Osteoblast (primary cell): ENCODE measurements around the gene SEC61A2. TPM values are rescaled to one million over a fixed set of nuclear protein-coding genes. Genes with fewer than 3 reads are reported as not detected.

ENCODE experiments used
- DNase-seq: peaks from one replicate; pipeline ENCODE4 v3.0.0; 2011; ENCODE audit warnings: low spot score, mixed read lengths; ENCODE audit not compliant: insufficient read length; ENCODE audit errors: missing footprints
- H2AFZ ChIP-seq: 2 replicates; pipeline ENCODE4 v1.6.0; 2011; ENCODE audit warnings: mild to moderate bottlenecking, low read length
- H3K27ac ChIP-seq: 2 replicates; pipeline ENCODE4 v1.5.1; 2011; ENCODE audit warnings: mild to moderate bottlenecking, low read depth, low read length, moderate library complexity
- H3K27me3 ChIP-seq: 2 replicates; pipeline ENCODE4 v1.6.0; 2012; ENCODE audit warnings: mild to moderate bottlenecking, control low read depth, inconsistent platforms, low read length, moderate library complexity; ENCODE audit not compliant: insufficient read depth
- H3K36me3 ChIP-seq: 2 replicates; pipeline ENCODE4 v1.5.1; 2011; ENCODE audit warnings: mild to moderate bottlenecking, low read length, control low read depth, moderate library complexity; ENCODE audit not compliant: insufficient read depth
- H3K4me1 ChIP-seq: 2 replicates; pipeline ENCODE4 v1.5.1; 2011; ENCODE audit warnings: mild to moderate bottlenecking, low read length, control low read depth, moderate library complexity; ENCODE audit not compliant: insufficient read depth
- H3K4me2 ChIP-seq: 2 replicates; pipeline ENCODE4 v1.6.0; 2011; ENCODE audit warnings: mild to moderate bottlenecking, low read length; ENCODE audit not compliant: insufficient read depth
- H3K4me3 ChIP-seq: fragments of 200-600 bp; sonication (generic); 3 replicates; pipeline ENCODE4 v1.5.1; 2012; ENCODE audit warnings: mild to moderate bottlenecking, low read length, inconsistent platforms; ENCODE audit not compliant: insufficient read depth
- H3K79me2 ChIP-seq: 2 replicates; pipeline ENCODE4 v1.6.0; 2012; ENCODE audit warnings: mild to moderate bottlenecking, low read length, control low read depth, inconsistent platforms; ENCODE audit not compliant: insufficient read depth
- H3K9me3 ChIP-seq: 2 replicates; pipeline ENCODE4 v1.5.1; 2011; ENCODE audit warnings: low read depth, low read length, control low read depth
- H4K20me1 ChIP-seq: 2 replicates; pipeline ENCODE4 v1.6.0; 2012; ENCODE audit warnings: mild to moderate bottlenecking, low read length, control low read depth; ENCODE audit not compliant: insufficient read depth
- CTCF ChIP-seq: IDR thresholded peaks from 2 replicates; pipeline ENCODE4 v1.5.1; 2011; ENCODE audit warnings: mild to moderate bottlenecking, low read depth, low read length, moderate library complexity; ENCODE audit errors: extremely low read depth
- total RNA-seq: library from RNA; depleted of rRNA; stranded (reverse); fragments of >200 nt; gene quantifications from 2 replicates; pipeline ENCODE4 v1.2.3, GENCODE V29; 2012

Gene SEC61A2
- total RNA-seq, 1 donor: 9.4 TPM

DNA sequence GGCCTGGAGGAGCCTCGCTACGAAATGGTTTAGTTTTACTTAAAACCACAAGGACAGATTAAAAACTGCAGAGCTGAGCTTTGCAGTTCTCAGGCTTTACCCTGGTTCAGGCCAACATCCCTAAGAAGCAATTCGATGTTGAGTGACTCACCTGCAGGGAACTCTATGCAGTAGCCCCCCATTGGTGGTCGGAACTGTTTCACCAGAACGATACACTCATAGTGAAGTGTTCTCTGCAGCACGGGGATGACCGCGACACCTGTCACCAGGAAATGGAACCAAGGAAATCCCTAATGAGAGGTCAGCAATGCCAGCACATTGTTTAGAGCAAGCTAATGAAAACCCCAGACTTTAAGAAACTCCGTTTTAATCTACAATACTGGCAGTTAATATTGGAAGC lies 48.2 kb downstream of the SEC61A2 start:
- H3K36me3 ChIP-seq: peaks cover 43% of the 10 kb centered on the region
- no peak overlapping the region for H3K4me3 ChIP-seq
- H3K4me2 ChIP-seq: no peak overlapping the region
- no peak for TF ChIP-seq CTCF
- H3K27ac ChIP-seq: no peak overlapping the region
- no peaks in the 10 kb centered on the region for H4K20me1 ChIP-seq
- H2AFZ ChIP-seq: no peak overlapping the region
- H3K79me2 ChIP-seq: no peaks in the 10 kb centered on the region
- H3K4me1 ChIP-seq: no peaks in the 10 kb centered on the region
- H3K9me3 ChIP-seq: no peaks in the 10 kb centered on the region
- H3K27me3 ChIP-seq: no peaks in the 10 kb centered on the region
- DNase-seq: no peak

DNA sequence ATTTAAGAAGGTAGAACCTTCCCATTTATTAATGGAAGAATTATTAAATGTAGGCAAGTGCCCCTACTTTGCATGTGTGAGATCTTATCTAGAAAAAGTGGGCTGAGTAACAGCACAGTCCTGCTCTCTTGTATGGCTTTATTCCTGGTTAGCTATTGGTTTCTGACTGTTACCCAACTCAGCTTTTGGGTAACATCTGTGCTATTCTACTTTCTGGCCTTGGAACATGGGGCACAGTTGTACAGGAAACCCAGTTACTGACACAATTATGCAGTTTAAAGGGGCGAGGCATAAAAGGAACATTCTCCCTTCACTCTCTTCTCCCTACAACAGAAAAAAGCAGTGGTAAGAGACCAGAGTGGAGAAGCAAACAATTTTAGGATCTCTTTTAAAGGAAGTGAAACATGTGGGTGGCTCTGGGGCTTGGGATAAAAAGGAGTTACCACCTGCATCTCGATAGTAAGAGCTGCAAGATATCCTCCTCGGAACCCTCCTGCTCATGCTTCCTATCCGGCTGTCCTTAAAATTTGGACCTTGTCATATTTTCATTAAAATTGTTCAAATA lies 50.2 kb downstream of the SEC61A2 start:
- Histone ChIP-seq H3K9me3 (no peaks in the 10 kb centered on the region), H3K4me1 (no peaks in the 10 kb centered on the region), H2AFZ (no peak overlapping the region), H4K20me1 (no peaks in the 10 kb centered on the region), H3K36me3 (peaks cover 46% of the 10 kb centered on the region), H3K4me2 (no peak overlapping the region), H3K27ac (no peak overlapping the region), H3K4me3 (no peak overlapping the region), H3K79me2 (no peaks in the 10 kb centered on the region), H3K27me3 (no peaks in the 10 kb centered on the region)
- TF ChIP-seq CTCF: no peak
- DNase-seq: no peak

- Histone ChIP-seq H3K4me3 (no peak overlapping the region), H3K27ac (no peak overlapping the region), H4K20me1 (no peaks in the 10 kb centered on the region), H3K9me3 (no peaks in the 10 kb centered on the region), H3K36me3 (peaks cover 46% of the 10 kb centered on the region), H3K79me2 (peaks cover 3% of the 10 kb centered on the region), H3K4me1 (no peaks in the 10 kb centered on the region), H3K27me3 (no peaks in the 10 kb centered on the region), H2AFZ (no peak overlapping the region), H3K4me2 (no peak overlapping the region)
- TF ChIP-seq CTCF: no peak
- DNase-seq: no peak
Observed at GRCh38 chr10:12180221-12180974, 50.9 kb downstream of the SEC61A2 start.

DNA sequence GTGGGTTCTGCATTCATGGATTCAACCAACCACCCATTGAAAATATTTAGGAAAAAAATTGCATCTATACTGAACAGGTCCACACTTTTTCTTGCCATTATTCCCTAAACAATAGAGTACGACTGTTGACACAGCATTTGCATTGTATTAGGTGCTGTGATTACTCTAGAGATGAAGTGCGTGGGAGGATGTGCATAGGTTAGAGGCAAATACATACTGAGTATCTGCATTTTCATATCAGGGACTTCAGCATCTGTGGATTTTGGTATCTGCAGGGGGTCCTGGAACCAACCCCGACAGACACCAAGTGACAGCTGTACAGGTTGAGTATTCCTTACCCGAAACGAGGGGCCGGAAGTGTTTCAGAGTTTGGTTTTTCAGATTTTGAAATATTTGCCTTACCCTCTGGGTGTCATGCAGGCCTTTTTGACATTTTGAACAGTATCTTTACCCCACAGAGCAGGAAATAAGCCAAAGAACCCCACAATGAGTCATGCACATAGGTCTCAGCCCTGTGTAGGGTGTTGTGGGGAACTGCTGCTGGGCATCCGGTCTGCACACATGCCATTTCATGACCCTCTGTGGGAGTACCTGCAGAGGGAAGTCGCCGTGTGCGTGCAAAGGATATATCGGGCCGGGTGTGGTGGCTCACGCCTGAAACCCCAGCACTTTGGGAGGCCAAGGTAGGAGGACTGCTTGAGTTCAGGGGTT lies 51.7 kb downstream of the SEC61A2 start:
- H3K4me3 ChIP-seq: no peak overlapping the region
- no peak overlapping the region for H2AFZ ChIP-seq
- H3K79me2 ChIP-seq: peaks cover 9% of the 10 kb centered on the region
- H4K20me1 ChIP-seq: no peaks in the 10 kb centered on the region
- peaks cover 46% of the 10 kb centered on the region for H3K36me3 ChIP-seq
- H3K9me3 ChIP-seq: no peaks in the 10 kb centered on the region
- no peak for DNase-seq
- H3K4me2 ChIP-seq: no peak overlapping the region
- no peak overlapping the region for H3K27ac ChIP-seq
- no peaks in the 10 kb centered on the region for H3K27me3 ChIP-seq
- H3K4me1 ChIP-seq: no peaks in the 10 kb centered on the region
- TF ChIP-seq CTCF: no peak
